Posterior vena cava (tissue), 2 donors: ENCODE results near the gene LRFN3. TPM values are rescaled to one million over a fixed set of nuclear protein-coding genes. Genes with fewer than 3 reads are reported as not detected.
"Not testable (repeated sequence)": the region's sequence is repeated elsewhere in the genome, so short reads cannot be mapped to it uniquely, and the experiment has no call there.

ENCODE experiments used
- DNase-seq: peaks from one replicate; pipeline ENCODE4 v3.0.0-alpha.2; 2020; ENCODE audit warnings: low spot score
- intact Hi-C, 2 donors: fragments of 100-400 bp; cut with DNase I; formaldehyde crosslinking; loops; one replicate each; pipeline versions ENCODE4 v1.14.1 to v1.14.2; 2022 to 2023
- long read RNA-seq, 2 donors: library from polyadenylated mRNA; unstranded; transcript quantifications; one replicate each; pipeline ENCODE4 v2.0.0, GENCODE V29; 2020 to 2021
- total RNA-seq, 2 donors: library from RNA; stranded (reverse); fragmentation: NEBNext Ultra II Directional; extraction: Animal tissue kit (Norgen Biotek cat#: 25700); gene quantifications; one replicate each; pipeline ENCODE4 v1.2.1, GENCODE V29; 2021
- donor health status: DM: yes; HTN: yes; CAD: no.
- donor health status: DM: yes; HTN: yes; CAD: no.

LRFN3 gene, protein sequence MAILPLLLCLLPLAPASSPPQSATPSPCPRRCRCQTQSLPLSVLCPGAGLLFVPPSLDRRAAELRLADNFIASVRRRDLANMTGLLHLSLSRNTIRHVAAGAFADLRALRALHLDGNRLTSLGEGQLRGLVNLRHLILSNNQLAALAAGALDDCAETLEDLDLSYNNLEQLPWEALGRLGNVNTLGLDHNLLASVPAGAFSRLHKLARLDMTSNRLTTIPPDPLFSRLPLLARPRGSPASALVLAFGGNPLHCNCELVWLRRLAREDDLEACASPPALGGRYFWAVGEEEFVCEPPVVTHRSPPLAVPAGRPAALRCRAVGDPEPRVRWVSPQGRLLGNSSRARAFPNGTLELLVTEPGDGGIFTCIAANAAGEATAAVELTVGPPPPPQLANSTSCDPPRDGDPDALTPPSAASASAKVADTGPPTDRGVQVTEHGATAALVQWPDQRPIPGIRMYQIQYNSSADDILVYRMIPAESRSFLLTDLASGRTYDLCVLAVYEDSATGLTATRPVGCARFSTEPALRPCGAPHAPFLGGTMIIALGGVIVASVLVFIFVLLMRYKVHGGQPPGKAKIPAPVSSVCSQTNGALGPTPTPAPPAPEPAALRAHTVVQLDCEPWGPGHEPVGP
- 10 to 100 TPM; 13.3 to 14.2 TPM for total RNA-seq
- long read RNA-seq, donor 1, partial matches to known transcripts, result 4 of 5 reads
- long read RNA-seq, donor 1, other reads (novel, unspliced or antisense), result 0 of 5 reads
- long read RNA-seq, donor 2, partial matches to known transcripts, result 4 of 6 reads
- long read RNA-seq, donor 2, other reads (novel, unspliced or antisense), result 0 of 6 reads

DNA sequence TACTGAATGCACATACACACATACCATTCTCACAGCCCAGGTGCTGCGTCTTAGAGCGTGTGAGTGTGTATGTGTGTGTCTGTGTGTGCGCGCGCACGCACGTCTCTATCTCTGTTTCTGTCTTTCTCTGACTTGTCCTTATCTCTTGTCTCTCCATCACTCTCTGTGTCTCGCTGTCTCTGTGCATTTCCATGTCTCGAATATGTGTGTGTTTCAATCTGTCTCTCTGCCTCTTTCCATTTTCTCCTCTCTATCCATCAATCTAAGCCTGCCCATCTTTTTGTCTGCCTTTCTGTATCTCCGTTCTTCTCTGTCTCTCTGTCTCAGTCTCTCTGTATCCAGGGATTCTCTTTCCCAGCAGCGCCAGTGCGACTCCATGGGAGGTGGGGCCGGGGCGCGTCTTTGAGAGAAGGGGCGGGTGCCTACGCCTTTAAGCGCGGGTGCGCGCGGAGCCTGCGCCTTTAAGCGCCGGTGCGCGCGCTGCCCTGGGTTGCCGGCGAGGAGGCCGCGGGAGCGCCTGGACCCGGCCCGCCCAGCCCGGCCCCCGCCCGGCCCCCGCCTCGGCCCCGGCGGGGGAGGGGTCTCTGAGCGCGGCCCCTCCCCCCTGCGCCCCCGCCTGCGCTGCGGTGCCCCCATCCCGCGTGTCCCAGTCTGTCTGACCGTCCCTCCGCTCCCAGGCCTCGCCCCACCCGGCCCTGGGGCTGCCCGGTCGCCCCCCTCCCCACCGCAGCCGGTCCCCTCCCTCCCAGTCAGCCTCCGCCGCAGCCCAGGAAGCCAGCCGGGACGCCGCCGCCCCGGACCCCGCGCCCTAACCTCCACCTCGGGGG lies at the start of gene LRFN3:
Gene LRFN3, plus strand, starts transcription at position 464 of the 827 bp plus-strand sequence. CDS start 3,052 bp downstream, outside the sequence.
- DNase-seq, result peak; percentile 89
- intact Hi-C loops, result loop anchor here (5.0 to 10.0 kb wide), 3 partner anchors 54 to 221 kb away; partner anchors contain the start of genes IGFLR1 (in 1 of the 2), KMT2B (in 1 of the 2), LIN37 (in 1 of the 2) and PSENEN (in 1 of the 2)

DNA sequence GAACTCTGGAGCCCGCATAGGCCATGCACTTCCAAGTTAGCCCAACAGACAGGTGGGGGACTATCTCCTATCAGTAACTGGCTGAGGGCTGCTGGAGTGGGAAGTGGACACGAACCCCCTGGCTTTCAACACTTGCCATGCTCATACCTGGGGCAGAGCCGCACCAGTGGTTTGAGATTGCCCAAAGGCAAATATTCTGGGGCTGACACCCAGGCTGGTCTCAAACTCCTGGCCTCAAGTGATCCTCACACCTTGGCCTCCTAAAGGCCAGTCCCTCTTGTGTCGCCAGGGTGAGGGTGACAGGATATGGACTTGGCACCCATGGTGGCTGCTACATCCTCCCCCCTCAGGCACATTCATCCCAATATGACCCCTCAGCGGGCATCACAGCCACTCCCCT lies 49.0 kb upstream of the LRFN3 start:
- intact Hi-C loops, result loop anchor here in 1 of 2 donors (5.0 kb wide), 1 partner anchor 35 kb away; no protein-coding TSS in a partner anchor
- DNase-seq, result no peak

DNA sequence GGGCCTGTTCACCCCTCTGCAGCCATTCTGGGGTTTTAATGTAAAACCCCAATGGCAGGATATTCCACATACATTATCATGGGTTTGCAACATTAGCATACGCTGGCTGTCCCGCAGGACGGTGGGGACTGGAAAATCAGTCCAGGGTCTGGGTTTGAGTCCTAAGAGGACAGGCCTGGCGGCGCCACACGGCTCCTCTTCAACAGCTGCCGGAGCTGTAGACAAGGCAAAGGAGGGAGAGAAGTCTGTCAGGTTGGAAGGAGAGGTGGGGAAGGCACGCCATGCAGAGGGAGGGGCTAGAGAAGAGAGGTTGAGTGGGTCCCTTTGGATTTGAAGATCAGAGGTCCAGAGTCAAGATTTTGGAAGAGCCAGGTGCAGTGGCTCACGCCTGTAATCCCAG lies 47.8 kb upstream of the LRFN3 start:
- no peak for DNase-seq
- intact Hi-C loops, result loop anchor here in 1 of 2 donors (5.0 kb wide), 1 partner anchor 34 kb away; no protein-coding TSS in a partner anchor

DNA sequence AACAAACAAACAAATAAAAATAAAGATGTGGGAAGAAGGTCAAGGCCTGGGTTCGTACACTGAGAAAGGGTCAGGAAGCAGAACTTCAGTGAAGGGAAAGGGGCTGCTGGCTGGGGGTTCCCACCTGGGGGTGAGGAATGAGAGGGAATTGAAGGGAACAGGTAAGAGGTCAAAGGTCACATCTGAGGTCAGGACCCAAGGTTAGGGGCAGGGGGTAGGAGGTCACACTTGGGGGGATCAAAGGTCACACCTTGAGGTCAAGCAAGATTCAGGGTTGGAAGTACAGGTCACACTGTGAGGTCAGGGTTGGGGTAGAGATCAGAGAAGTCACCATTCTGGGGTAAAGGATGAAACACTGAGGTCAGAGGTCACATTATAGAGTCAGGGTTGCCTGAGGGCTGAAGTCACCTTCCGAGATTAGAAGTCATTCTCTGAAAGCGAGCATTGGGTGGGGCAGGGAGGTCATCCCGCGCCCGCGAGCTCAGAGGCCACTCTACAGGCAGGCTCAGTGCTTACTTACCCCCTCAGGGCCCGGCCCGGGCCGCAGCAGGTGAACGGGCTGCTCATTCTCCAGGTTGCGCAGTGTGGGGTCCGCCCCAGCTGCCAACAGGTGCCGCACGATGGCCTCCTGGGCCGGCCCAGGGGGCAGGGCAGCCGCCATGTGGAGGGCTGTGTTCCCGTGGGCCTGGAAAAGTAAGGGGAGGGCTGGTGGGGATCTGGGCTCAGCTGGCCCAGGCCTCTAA lies 46.6 kb upstream of the LRFN3 start:
- intact Hi-C loops, result loop anchor here in 1 of 2 donors (5.0 kb wide), 1 partner anchor 33 kb away; no protein-coding TSS in a partner anchor
- no peak for DNase-seq

DNA sequence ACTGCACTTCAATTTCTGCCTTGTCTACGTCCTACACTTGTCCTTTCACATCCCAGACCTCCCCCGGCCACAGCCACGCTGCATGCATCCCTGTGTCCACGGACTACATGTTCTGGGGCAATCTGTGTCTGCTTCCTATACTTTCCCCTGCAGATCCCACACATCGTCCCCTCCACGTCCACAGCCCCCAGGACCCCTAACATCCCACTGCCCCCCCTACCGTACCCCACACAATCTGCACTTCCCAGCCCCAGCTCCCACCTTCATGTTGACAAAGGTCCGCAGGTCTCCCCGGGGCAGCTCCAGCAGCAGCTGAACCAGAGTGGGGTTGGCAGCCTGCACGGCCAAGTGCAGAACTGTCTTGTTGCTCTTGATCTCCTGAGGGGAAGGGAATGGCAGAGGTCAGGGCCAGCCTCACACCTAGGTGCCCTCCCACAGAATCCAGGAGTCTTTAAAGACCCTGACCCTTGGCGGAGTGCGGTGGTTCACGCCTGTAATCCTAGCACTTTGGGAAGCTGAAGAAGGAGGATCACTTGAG lies 46.0 kb upstream of the LRFN3 start:
- intact Hi-C loops, result no loop called here
- no peak for DNase-seq

DNA sequence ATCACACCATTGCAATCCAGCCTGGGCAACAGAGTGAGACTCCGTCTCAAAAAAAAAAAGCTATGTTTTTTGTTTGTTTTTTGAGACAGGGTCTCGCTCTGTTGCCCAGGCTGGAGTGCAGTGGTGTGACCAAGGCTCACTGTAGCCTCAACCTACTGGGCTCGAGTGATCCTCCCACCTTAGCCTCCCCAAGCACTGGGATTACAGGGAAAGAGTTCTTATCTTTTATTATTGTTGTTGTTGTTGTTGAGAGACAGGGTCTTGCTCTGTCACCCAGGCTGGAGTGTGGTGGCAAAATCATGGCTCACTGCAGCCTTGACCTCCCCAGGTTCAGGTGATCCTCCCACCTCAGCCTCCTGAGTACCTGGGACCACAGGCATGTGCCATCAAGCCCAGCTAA lies 44.4 kb upstream of the LRFN3 start:
- intact Hi-C loops, DNase-seq: not testable (repeated sequence)

DNA sequence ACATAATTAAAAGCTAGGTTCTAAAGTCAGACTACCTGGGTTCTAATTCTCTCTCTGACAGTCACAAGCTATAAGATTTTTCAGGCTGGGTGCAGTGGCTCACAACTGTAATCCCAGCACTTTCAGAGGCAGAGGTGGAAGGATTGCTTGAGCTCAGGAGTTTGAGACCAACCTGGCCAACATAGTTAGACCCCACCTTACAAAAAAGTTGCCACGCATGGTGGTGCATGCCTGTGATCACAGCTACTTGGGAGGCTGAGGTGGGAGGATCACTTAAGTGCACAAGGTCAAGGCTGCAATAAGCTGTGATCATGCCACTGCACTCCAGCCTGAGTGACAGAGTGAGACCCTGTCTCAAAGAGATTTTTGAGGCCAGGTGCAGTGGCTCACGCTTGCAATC lies 41.8 kb upstream of the LRFN3 start:
- DNase-seq, result no peak
- intact Hi-C loops, result no loop called here

DNA sequence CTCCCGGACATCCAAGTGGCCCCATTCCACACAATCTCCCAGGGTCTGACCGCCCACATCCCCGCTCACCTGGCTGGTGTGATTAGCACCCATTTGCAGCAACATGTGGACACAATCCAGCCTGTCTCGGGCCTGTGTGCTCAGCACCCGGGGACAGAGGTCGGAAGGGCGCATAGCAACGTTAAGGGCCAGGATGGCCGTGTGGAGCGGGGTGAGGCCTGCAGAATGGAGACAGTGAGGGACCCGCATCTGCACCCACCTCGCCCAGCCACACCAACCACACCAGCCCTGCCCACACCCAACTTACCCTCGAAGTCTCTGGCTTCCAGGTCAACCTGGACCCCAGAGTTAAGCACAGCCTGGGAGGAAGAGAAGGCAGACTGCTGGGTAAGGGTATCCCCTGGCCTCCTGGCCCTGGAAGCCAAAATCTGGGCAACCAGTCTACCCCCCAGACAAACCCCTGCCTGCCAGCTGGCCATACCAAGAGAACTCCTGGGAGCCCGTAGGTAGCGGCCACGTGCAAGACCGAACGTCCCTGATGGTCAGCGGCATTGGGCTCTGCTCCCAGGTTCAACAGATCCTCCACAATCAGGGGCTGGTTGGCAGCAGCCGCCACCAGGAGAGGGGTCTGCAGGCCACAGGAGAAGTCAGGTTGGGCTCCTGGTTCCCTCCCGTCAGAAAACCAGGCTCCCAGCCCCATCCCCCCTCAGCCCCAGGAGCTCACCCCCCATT lies 40.1 kb upstream of the LRFN3 start:
- no peak for DNase-seq
- intact Hi-C loops, result no loop called here

DNA sequence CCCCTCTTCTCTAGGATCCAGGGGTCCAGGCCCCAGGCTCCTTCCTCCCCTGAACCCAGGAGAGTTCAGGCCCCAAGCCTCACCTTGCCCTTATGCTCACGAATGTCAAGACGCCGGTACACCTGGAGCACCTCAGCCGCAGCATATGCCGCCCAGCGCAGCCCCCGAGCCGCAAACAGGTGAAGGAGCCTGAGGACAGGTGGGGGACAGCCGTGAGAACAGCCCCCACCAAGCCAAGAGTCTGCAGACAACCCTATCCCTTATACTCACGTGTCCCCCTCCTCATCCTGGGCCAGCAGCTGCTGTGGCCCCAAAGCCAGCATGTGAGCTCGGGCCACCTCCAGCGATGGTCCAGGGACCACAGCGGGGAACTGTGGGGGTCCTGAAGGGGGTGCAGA lies 39.5 kb upstream of the LRFN3 start:
- DNase-seq, result no peak
- intact Hi-C loops, result no loop called here

DNA sequence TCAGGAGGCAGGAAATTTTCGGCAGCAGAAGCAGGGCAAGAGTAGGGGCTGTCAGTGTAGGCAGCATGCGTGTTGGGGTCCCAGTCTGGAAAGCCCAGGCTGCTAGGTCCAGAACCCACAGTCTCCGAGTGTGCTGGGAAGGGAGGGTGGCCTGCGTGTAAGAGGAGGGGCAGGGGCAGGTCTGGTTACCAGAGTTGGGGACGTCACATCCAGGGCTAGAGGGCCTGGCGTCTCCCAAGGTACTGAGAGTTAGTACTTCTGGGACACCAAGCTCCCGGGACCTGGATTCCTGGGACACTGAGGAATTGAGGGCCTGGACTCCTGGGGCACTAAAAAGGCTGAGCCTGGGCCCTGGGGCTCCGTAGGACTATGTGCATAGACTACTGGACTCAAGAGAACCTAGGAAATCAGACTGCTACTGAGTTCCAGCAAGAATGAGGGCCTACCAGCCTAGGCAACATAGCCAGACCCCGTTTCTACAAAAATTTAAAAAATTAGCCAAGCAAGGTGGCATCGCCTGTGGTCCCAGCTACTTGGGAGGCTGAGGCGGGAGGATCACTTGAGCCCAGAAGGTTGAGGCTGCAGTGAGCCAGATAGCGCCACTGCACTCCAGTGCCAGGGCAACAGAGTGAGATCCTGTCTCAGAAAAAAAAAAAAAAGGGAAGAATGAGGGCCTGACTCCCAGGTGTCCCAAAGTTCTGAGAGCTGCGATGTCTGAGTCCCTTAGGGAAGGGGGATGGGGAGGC lies 38.3 kb upstream of the LRFN3 start:
- intact Hi-C loops, result no loop called here

DNA sequence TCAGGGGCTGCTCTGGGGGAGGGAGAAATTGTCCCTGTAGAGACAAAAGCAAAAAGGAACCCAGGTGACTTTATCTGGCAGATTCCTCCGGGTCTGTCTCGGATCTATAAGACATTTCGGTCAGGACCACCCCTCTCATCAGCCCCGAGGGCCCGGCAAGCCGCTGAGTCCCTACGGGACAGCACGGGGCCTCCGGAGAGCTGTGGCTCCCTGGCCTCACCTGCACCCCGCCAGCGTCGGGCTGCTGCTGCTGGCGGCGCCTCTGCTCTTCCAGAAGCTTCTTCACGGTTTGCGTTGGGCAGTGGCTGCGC lies 37.7 kb upstream of the LRFN3 start:
- DNase-seq, result no peak
- intact Hi-C loops, result no loop called here

More for the DNA sequence above, 38.3 kb upstream of the LRFN3 start:
- DNase-seq, result no peak

DNA sequence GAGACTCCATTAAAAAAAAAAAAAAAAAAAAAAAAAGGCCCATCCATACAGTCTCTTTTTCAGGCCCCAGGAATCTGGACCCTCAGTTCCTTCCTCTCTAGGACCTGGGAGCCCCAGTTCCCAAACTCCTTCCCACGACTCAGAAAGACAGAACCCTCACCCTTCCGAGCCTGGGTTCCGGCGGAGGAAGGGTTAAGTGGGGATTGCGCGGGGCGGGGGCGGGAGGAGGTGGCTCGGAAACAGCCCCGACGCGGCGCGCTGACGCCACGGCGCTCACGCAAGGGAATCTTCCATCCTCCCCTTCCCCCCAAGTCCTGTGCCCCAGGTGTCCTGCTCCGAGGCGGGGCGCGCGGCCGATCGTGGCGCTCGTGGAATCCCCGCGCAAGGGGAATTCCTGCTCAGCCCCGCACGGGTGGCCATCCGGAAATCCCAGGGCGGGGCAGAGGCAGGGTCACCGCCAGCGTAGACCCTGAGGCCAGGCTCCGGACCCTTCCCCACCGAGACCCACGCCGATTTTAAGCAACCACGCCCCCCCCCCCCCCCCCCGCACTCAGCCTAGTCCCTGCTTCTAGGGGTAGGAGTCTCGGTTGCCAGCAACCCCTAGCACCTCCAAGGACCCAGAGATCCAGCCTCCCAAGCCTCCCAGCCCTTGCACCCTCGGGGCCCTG lies 36.5 kb upstream of the LRFN3 start:
- DNase-seq, result peak; percentile 94
- intact Hi-C loops, result no loop called here

DNA sequence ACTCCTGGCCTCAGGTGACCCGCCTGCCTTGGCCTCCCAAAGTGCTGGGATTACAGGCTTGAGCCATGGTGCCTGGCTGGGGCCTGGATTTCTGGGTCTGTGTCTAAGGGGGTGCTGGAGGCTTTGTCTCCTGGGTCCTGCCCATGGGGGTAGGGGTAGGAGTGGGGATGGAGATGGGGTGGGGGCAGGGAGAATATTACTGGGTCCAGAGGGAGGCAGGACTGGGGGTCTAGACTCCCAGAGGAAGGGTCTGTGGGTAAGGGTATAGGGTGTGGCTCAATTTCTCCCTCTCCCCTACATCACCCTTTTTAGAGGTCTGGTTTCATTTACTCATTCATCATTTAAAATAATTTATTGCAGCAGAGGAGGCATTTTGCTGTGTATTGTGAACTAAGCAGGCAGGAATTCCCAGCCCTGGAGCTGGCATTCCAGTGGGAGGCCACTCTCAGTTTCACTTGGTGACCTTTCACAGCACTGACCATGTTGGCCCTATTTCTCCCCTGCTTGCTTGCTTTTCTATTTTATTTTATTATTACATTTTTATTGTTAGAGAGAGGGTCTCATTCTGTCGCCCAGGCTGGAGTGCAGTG lies 35.0 kb upstream of the LRFN3 start:
- intact Hi-C loops, result no loop called here
- DNase-seq, result no peak

DNA sequence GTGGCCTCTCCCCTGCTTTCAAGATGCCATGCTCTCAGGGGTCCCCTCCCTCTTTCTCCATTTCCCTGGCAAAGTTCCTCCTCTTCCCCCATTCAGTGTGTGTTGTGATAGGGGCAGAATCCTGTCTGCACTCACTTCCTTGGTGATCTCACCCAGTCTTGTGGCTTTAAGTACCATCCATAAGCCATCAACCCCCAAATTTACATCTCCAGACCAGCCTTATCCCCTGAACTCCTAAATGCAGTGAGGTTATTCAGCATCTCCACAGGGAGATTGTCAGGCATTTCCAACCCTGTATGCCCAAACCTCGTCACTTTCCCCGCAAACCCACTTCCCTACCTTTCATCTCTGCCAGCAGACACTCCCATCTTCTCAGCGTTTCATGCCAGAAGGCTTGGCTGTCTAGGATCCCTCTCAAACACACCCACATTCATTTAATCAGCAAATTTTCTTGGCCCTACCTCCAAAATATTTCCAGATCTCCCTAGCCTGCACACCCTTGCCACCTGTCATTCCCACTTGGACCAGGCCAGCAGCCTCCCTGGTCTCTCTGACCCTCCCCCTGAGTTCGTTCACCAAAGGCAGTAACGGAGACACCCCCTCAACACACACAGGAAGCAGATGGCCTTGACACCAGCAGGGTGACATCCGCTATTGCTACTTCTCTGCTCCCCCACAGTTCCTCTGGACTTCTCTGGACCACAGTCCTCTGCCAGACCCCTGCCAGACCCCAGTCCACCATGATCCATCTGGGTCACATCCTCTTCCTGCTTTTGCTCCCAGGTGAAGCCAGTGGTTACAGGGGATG lies 34.1 kb upstream of the LRFN3 start, which contains the start of gene HCST:
Gene HCST, plus strand, starts transcription at position 676 of the 808 bp plus-strand sequence. Its CDS starts 65 bp downstream, at position 741.
- DNase-seq, result no peak
- intact Hi-C loops, result no loop called here

DNA sequence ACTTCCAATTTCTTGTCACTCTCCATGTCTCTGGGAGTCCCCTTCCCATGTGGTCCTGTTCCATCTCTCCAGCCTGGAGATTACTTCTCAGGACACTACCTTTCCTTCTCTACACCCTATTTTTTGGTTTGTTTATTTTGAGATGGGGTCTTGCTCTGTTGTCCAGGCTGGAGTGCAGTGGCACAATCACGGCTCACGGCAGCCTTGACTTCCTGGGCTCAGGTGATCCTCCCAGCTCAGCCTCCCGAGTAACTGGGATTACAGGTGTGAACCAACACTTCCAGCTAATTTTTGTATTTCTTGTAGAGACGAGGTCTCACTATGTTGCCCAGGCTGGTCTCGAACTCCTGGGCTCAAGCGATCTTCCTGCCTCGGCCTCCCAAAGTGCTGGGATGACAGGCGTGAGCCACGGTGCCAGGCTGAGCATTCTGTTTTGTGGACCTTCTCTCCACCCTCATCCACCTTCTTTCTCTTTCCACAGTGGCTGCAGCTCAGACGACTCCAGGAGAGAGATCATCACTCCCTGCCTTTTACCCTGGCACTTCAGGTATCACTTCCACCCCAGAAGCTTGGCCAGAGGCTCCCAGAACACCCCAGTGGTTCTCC lies 33.2 kb upstream of the LRFN3 start:
- no peak for DNase-seq
- intact Hi-C loops, result no loop called here
